Colonic mucosa (tissue), 4 donors: Measurements from ENCODE around the gene FAM98C. TPM values are rescaled to one million over a fixed set of nuclear protein-coding genes. Genes with fewer than 3 reads are reported as not detected.
A peak's percentile ranks its signal among the peaks of the same experiment; 100 is the strongest.

Source experiments
- DNase-seq: peaks from one replicate; pipeline ENCODE4 v3.0.0-alpha.2; 2020
- H3K27ac ChIP-seq: fragments of 200-600 bp; one replicate; pipeline ENCODE4 v1.8.0; 2021
- H3K27me3 ChIP-seq: fragments of 200-600 bp; one replicate; pipeline ENCODE4 v1.8.0; 2021
- H3K36me3 ChIP-seq: fragments of 200-600 bp; one replicate; pipeline ENCODE4 v1.8.0; 2021
- H3K4me1 ChIP-seq: fragments of 200-600 bp; one replicate; pipeline ENCODE4 v1.8.0; 2021; ENCODE audit warnings: mild to moderate bottlenecking
- H3K4me3 ChIP-seq: fragments of 200-600 bp; one replicate; pipeline ENCODE4 v1.8.0; 2021
- H3K9ac ChIP-seq, 2 donors: one replicate each; pipeline ENCODE4 v1.7.0; 2013; ENCODE audit warnings: control low read depth in 2 of 2, low read depth in 2 of 2, low read length in 2 of 2
- H3K9me3 ChIP-seq: fragments of 200-600 bp; one replicate; pipeline ENCODE4 v1.8.0; 2021
- CTCF ChIP-seq: fragments of 200-600 bp; IDR thresholded peaks from one replicate; pipeline ENCODE4 v1.8.0; 2022; ENCODE audit warnings: antibody characterized with exemption, mild to moderate bottlenecking
- intact Hi-C: fragments of 100-400 bp; cut with DNase I; formaldehyde crosslinking; loops from one replicate; pipeline ENCODE4 v1.14.1; 2022
- total RNA-seq, 2 donors: library from RNA; stranded (reverse); fragmentation: NEBNext Ultra II Directional in 1 of 2; extraction: Animal tissue kit (Norgen Biotek cat#: 25700) in 1 of 2; gene quantifications; one replicate each; pipeline ENCODE4 v1.2.1, GENCODE V29; 2021
- donor health status: healthy.
- donor health status: DM: no; HTN: no; CAD: no.
- donor health status: DM: no; HTN: no; CAD: no.

FAM98C gene
- total RNA-seq, 2 donors from 2014 or later = 31.4 to 35.4 TPM

GRCh38 chr19:38367041-38367440 lies 35.9 kb upstream of the FAM98C start:
- H3K4me3 ChIP-seq = no peak overlapping the region
- intact Hi-C loops = no loop called here
- H3K4me1 ChIP-seq = peaks cover 2% of the 10 kb centered on the region
- no peaks in the 10 kb centered on the region for H3K27me3 ChIP-seq
- no peaks in the 10 kb centered on the region for H3K36me3 ChIP-seq
- no peak overlapping the region for H3K9ac ChIP-seq
- H3K27ac ChIP-seq = no peak overlapping the region
- no peak for DNase-seq
- TF ChIP-seq CTCF = no peak
- H3K9me3 ChIP-seq = no peaks in the 10 kb centered on the region

GRCh38 chr19:38369584-38369983 lies 33.3 kb upstream of the FAM98C start:
- H3K4me1 ChIP-seq = no peaks in the 10 kb centered on the region
- H3K9me3 ChIP-seq = no peaks in the 10 kb centered on the region
- TF ChIP-seq CTCF = no peak
- no peaks in the 10 kb centered on the region for H3K36me3 ChIP-seq
- no peak overlapping the region for H3K9ac ChIP-seq
- H3K27ac ChIP-seq = no peak overlapping the region
- intact Hi-C loops = no loop called here
- no peaks in the 10 kb centered on the region for H3K27me3 ChIP-seq
- no peak for DNase-seq
- H3K4me3 ChIP-seq = no peak overlapping the region

- Histone ChIP-seq H3K27me3 (no peaks in the 10 kb centered on the region), H3K9ac (no peak overlapping the region), H3K9me3 (no peaks in the 10 kb centered on the region), H3K27ac (no peak overlapping the region), H3K36me3 (no peaks in the 10 kb centered on the region), H3K4me3 (no peak overlapping the region), H3K4me1 (no peaks in the 10 kb centered on the region)
- TF ChIP-seq CTCF = no peak
- DNase-seq = no peak
- intact Hi-C loops = loop anchor here (5.0 kb wide), 1 partner anchor 33 kb away; the partner anchor contains the start of gene CATSPERG
These were observed 32.6 kb upstream of the FAM98C start for GRCh38 chr19:38370299-38370698.

DNA sequence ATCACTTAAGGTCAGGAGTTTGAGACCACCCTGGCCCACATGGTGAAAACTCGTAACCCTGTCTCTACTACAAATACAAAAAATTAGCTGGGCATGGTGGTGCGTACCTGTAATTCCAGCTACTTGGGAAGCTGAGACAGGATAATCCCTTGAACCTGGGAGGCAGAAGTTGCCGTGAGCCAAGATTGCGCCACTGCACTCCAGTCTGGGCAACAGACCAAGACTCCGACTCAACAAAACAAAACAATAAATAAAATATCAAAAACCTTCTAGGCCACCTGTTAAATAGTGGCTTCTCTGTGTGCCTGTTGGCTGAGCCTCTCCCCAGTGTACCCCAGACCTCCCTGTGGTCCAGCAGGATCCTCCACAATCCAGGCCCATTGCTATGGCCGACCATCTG lies 31.8 kb upstream of the FAM98C start:
- no peak for TF ChIP-seq CTCF
- DNase-seq = no peak
- Histone ChIP-seq H3K4me3 (no peak overlapping the region), H3K4me1 (peaks cover 5% of the 10 kb centered on the region), H3K36me3 (no peaks in the 10 kb centered on the region), H3K9me3 (no peaks in the 10 kb centered on the region), H3K9ac (no peak overlapping the region), H3K27ac (no peak overlapping the region), H3K27me3 (no peaks in the 10 kb centered on the region)
- intact Hi-C loops = loop anchor here (5.0 kb wide), 1 partner anchor 34 kb away; the partner anchor contains the start of gene CATSPERG

DNA sequence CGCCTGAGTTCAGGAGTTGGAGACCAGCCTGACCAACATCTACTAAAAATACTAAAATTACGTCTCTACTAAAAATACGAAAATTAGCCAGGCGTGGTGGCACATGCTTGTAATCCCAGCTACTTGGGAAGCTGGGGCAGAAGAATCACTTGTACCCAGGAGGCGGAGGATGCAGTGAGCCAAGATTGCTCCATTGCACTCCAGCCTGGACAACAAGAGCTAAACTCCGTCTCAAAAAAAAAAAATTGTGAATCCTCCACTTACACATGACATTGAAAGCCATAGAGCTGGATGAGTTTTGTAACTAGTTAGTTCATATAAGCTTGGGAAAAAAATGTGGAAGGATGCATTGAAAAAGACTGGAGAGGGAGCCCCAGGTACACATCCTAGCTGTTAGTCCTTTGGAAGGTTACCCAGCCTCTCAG lies 29.0 kb upstream of the FAM98C start:
- no peak for DNase-seq
- Histone ChIP-seq H3K4me3 (peak overlapping the region; percentile 61), H3K9me3 (no peaks in the 10 kb centered on the region), H3K9ac (peak overlapping the region; percentile 40 to 87), H3K4me1 (peaks cover 5% of the 10 kb centered on the region), H3K27ac (peak overlapping the region; percentile 68), H3K27me3 (no peaks in the 10 kb centered on the region), H3K36me3 (no peaks in the 10 kb centered on the region)
- TF ChIP-seq CTCF = no peak
- intact Hi-C loops = loop anchor here (5.0 kb wide), 1 partner anchor 37 kb away; the partner anchor contains the start of gene CATSPERG
